ENCODE data around the gene ZNF804A.

DNA sequence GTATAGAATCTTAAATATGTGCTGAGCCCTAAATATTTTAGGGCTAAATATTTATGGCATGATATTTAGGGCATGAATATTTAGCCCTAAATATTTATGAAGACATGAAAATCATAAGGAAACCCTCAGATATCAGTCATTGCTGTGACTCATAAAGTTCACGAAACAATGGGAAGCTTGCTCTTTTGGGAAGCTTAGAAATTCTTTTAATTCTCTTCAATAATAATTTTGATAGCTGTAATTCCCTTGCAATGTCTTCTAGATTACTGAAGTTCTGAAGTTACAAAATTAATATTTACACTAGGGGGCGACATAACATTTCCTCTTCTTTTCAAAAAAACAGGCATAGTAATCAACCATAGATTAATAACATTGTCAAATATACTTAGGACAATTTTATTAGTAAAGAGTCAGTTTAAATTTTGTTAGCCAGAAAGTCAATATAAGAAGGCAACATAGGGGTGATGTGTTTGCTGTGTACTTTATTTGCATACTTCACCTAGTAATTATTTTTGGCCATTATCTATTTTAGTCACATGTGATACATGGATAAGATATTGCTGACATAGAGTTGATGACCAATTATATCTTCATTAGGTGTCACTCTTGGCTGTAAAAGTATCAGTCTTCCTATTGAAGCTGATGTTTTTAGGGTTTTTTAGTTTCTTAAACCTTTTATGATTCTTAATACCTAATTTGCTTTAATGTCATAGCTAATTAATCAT, 13.2 kb downstream of the ZNF804A start:
- TF ChIP-seq, protein P1, sequence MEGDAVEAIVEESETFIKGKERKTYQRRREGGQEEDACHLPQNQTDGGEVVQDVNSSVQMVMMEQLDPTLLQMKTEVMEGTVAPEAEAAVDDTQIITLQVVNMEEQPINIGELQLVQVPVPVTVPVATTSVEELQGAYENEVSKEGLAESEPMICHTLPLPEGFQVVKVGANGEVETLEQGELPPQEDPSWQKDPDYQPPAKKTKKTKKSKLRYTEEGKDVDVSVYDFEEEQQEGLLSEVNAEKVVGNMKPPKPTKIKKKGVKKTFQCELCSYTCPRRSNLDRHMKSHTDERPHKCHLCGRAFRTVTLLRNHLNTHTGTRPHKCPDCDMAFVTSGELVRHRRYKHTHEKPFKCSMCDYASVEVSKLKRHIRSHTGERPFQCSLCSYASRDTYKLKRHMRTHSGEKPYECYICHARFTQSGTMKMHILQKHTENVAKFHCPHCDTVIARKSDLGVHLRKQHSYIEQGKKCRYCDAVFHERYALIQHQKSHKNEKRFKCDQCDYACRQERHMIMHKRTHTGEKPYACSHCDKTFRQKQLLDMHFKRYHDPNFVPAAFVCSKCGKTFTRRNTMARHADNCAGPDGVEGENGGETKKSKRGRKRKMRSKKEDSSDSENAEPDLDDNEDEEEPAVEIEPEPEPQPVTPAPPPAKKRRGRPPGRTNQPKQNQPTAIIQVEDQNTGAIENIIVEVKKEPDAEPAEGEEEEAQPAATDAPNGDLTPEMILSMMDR (IDR thresholded peaks at IDR 0.05; ENCODE audit: control extremely low read depth in 1 of 3, insufficient read depth in 1 of 3, low read depth in 1 of 3, low read length in 3 of 3) = peak in 1 of 3 experiments; percentile 7; a peak in 1 of 4 replicates
- no peak for TF ChIP-seq EGR1 (IDR thresholded peaks at IDR 0.05; ENCODE audit: borderline replicate concordance, low read depth, low read length)
- no peak for TF ChIP-seq POLR2A (IDR thresholded peaks at IDR 0.05; ENCODE audit: control extremely low read depth in 1 of 2, low read depth in 2 of 2, low read length in 2 of 2)
- TF ChIP-seq, protein P2, sequence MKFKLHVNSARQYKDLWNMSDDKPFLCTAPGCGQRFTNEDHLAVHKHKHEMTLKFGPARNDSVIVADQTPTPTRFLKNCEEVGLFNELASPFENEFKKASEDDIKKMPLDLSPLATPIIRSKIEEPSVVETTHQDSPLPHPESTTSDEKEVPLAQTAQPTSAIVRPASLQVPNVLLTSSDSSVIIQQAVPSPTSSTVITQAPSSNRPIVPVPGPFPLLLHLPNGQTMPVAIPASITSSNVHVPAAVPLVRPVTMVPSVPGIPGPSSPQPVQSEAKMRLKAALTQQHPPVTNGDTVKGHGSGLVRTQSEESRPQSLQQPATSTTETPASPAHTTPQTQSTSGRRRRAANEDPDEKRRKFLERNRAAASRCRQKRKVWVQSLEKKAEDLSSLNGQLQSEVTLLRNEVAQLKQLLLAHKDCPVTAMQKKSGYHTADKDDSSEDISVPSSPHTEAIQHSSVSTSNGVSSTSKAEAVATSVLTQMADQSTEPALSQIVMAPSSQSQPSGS (IDR thresholded peaks at IDR 0.05; ENCODE audit: low read length) = no peak
- no peak for TF ChIP-seq BRCA1 (IDR thresholded peaks at IDR 0.05; ENCODE audit: low read depth, low read length)

Measured in H1 (cell line).